GM12878 (cell line): Measurements from ENCODE around the gene LINGO1. TPM values are rescaled to one million over a fixed set of nuclear protein-coding genes. Genes with fewer than 3 reads are reported as not detected.

Source experiments
- ATAC-seq: fragments of 200-7000 bp; cut with Tn5 transposase; 3 replicates; pipeline ENCODE4 v1.9.1; 2020; ENCODE audit warnings: mild to moderate bottlenecking, moderate library complexity
- BruUV-seq: library from RNA; stranded (reverse); fragments of 400-500 nt; replicated peaks from 2 replicates; lab custom pipeline; 2021; lab: Mats Ljungman, UMichigan
- CTCF ChIA-PET: fragments of 300-600 bp; sonication (Branson Sonifier 250); formaldehyde crosslinking; extraction: SDS; loops from one replicate; lab custom pipeline; 2021; ENCODE audit warnings: inconsistent platforms; lab: Yijun Ruan, JAX
- POLR2A ChIA-PET: fragments of 350-600 bp; formaldehyde crosslinking; extraction: SDS; loops from one replicate; lab custom pipeline; 2021; ENCODE audit warnings: inconsistent platforms; lab: Charles Lee
- RAD21 ChIA-PET: fragments of 300-600 bp; sonication (Branson Sonifier 250); formaldehyde crosslinking; loops from one replicate; lab custom pipeline; 2023; ENCODE audit warnings: antibody characterized with exemption; ENCODE audit not compliant: unreplicated experiment; lab: Charles Lee
- SMC1A ChIA-PET: fragments of 300-600 bp; sonication (Branson Sonifier 250); formaldehyde crosslinking; loops from one replicate; lab custom pipeline; 2023; ENCODE audit not compliant: unreplicated experiment, uncharacterized antibody; lab: Charles Lee
- DNase-seq: peaks from one replicate; pipeline ENCODE4 v3.0.0-alpha.2; 2011; ENCODE audit warnings: low read depth, low spot score
- FAIRE-seq: peaks from 3 replicates; lab custom pipeline; 2011; peaks lifted over from hg19 to GRCh38; lab: Jason Lieb, UNC
- H2AFZ ChIP-seq: 2 replicates; pipeline ENCODE4 v1.6.0; 2011; ENCODE audit warnings: low read depth, low read length, control low read depth; ENCODE audit not compliant: control insufficient read depth
- H3K27ac ChIP-seq: 2 replicates; pipeline ENCODE4 v1.5.1; 2011; ENCODE audit warnings: control low read depth; ENCODE audit not compliant: control insufficient read depth, insufficient read depth
- H3K27me3 ChIP-seq, 2 experiments: replicated peaks in 1 of 2; 2 replicates each; pipeline versions ENCODE4 v1.6.0 to v1.6.1; 2011; ENCODE audit warnings: low read length in 1 of 2; ENCODE audit not compliant: control insufficient read depth in 2 of 2, insufficient read depth in 2 of 2
- H3K36me3 ChIP-seq, 2 experiments: 2 replicates each; pipeline ENCODE4 v1.5.1; 2011; ENCODE audit warnings: low read length in 1 of 2; ENCODE audit not compliant: control insufficient read depth in 2 of 2, insufficient read depth in 2 of 2
- H3K4me1 ChIP-seq: 2 replicates; pipeline ENCODE4 v1.6.1; 2011; ENCODE audit warnings: mild to moderate bottlenecking, low read length, moderate library complexity, mixed read lengths; ENCODE audit not compliant: control insufficient read depth, insufficient read depth
- H3K4me2 ChIP-seq: 2 replicates; pipeline ENCODE4 v1.6.0; 2011; ENCODE audit warnings: control low read depth; ENCODE audit not compliant: control insufficient read depth, insufficient read depth
- H3K4me3 ChIP-seq: fragments of 200-600 bp; sonication (generic); 2 replicates; pipeline ENCODE4 v1.5.1; 2016
- H3K79me2 ChIP-seq: 2 replicates; pipeline ENCODE4 v1.6.0; 2011; ENCODE audit warnings: low read length; ENCODE audit not compliant: control insufficient read depth, insufficient read depth
- H3K9ac ChIP-seq: 2 replicates; pipeline ENCODE4 v1.8.0; 2011; ENCODE audit warnings: low read length, control low read depth, mixed read lengths; ENCODE audit not compliant: control insufficient read depth, insufficient read depth
- H3K9me3 ChIP-seq: replicated peaks from 3 replicates; pipeline ENCODE4 v1.5.1; 2011; ENCODE audit warnings: mild to moderate bottlenecking, low read length; ENCODE audit not compliant: control insufficient read depth, insufficient read depth
- H4K20me1 ChIP-seq: 2 replicates; pipeline ENCODE4 v1.6.0; 2011; ENCODE audit not compliant: control insufficient read depth, insufficient read depth
- ASH2L ChIP-seq: fragments of 300-600, 200-600 bp; sonication (generic); IDR thresholded peaks from 2 replicates; pipeline ENCODE4 v1.6.1; 2017; ENCODE audit warnings: low read depth, mild to moderate bottlenecking, borderline replicate concordance
- BHLHE40 ChIP-seq, 2 experiments: fragments of 450-650 bp in 1 of 2; IDR thresholded peaks; 2 replicates each; pipeline ENCODE4 v1.6.1; 2011 to 2017; ENCODE audit warnings: low read depth in 2 of 2, borderline replicate concordance in 1 of 2, improper control_type of control experiment in 1 of 2, low read length in 1 of 2, mild to moderate bottlenecking in 1 of 2
- NFIC ChIP-seq: IDR thresholded peaks from 2 replicates; pipeline ENCODE4 v1.6.1; 2012; ENCODE audit warnings: low read depth, mild to moderate bottlenecking, inconsistent platforms, low read length, moderate library complexity
- ZNF217 ChIP-seq: fragments of 450-650 bp; IDR thresholded peaks from 2 replicates; pipeline ENCODE4 v1.6.1; 2017; ENCODE audit warnings: antibody characterized with exemption, mild to moderate bottlenecking
- ZNF274 ChIP-seq: IDR thresholded peaks from one replicate; pipeline ENCODE4 v1.8.0; 2011; ENCODE audit not compliant: insufficient read length, insufficient read depth
- WGBS: methylation state at CpG from one replicate; pipeline ENCODE4 v1.1.6; 2016; ENCODE audit warnings: low lambda C conversion rate; ENCODE audit not compliant: insufficient replicate concordance, insufficient coverage; ENCODE audit errors: missing lambda C conversion rate; 5-methylcytosine and 5-hydroxymethylcytosine counted together
- in situ Hi-C: fragments of 300-500 bp; cut with MboI; formaldehyde crosslinking; loops from 9 replicates; pipeline ENCODE4 v1.14.3; 2018; ENCODE audit warnings: mixed read lengths
- intact Hi-C: fragments of 100-400 bp; cut with micrococcal nuclease; formaldehyde crosslinking; loops from one replicate; pipeline ENCODE4 v1.14.2; 2022; ENCODE audit not compliant: unreplicated experiment
- polyA plus RNA-seq, 11 experiments: library from polyadenylated mRNA; depleted of rRNA in 4 of 11; unstranded in 6 of 11; stranded (reverse) in 5 of 11; fragments of >200 nt; fragmentation: Nextera tagmentation in 4 of 11; fragmentation: Illumina TruSeq in 1 of 11; extraction: Ambion mirVana in 4 of 11; extraction: Trizol in 1 of 11; gene quantifications; 1 replicate in 1 of 11; 2 replicates in 10 of 11; pipeline versions ENCODE4 v1.2.1 to v1.2.3, GENCODE V29; 2011 to 2016; ENCODE audit warnings: inconsistent platforms in 2 of 11, missing spikeins in 2 of 11, low read depth in 1 of 11
- total RNA-seq, 4 experiments: library from RNA; depleted of rRNA in 3 of 4; stranded (reverse); fragments of >200 nt in 3 of 4; fragmentation: Illumina TruSeq in 1 of 4; extraction: Trizol in 1 of 4; gene quantifications; 2 replicates each; pipeline versions ENCODE4 v1.2.1 to v1.2.3, GENCODE V29; 2013 to 2021
- TF ChIP-seq, protein P1 (sequence below): fragments of 450-650 bp; IDR thresholded peaks from 2 replicates; pipeline ENCODE4 v1.6.1; 2017; ENCODE audit warnings: low read depth, mild to moderate bottlenecking, moderate library complexity

Gene LINGO1
- total and polyA plus RNA-seq, 10 of the 15 experiments (the other 5 are each of a cell fraction or from before 2014, with no cell fraction given): 0.04 to 3.9 (median 0.17) TPM; not detected in 6

DNA sequence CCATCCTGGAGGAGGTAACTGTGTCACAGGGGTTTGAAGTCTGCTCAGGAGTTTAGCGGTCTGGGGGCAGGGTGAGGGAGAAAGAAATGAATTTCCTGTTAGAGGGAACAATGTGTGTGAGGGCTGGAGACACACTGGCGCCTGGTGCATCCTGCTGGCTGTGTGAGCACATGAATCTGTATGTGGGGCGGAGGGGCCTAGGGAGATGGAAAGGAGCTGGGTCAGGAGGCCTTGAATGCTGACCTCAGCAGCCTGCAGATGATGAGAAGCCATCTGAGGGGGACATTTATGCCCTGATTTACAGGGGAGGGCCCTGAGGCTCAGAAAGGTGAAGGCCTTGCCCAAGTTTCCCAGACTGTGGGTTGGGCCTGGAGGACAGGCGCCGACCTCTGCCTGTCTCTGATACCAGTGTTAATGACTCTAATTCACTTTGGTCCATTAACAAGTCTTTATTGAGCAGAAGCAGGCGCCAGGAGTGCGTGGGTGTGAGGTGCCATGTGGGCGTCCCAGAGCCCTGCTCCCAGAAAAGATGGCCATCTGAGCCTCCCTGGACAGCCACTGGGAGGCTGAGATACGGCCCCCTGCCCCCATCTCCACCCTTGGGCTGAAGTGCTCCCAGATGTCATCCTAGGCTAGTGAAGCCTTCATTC is 34.8 kb downstream of the LINGO1 start:
- POLR2A ChIA-PET: no interaction called here
- Histone ChIP-seq H3K4me2 (no peak overlapping the region), H3K4me3 (no peak overlapping the region), H3K27me3 (no peaks in the 10 kb centered on the region), H4K20me1 (no peaks in the 10 kb centered on the region), H3K36me3 (no peaks in the 10 kb centered on the region), H3K79me2 (no peaks in the 10 kb centered on the region)
- no peak for DNase-seq
- CTCF ChIA-PET: no interaction called here
- TF ChIP-seq NFIC: no peak
- no peak for TF ChIP-seq ZNF274
- TF ChIP-seq BHLHE40 (IDR thresholded peaks at IDR 0.05; ENCODE audit: borderline replicate concordance in 1 of 2, low read depth in 2 of 2, low read length in 1 of 2): no peak
- TF ChIP-seq, protein P1, sequence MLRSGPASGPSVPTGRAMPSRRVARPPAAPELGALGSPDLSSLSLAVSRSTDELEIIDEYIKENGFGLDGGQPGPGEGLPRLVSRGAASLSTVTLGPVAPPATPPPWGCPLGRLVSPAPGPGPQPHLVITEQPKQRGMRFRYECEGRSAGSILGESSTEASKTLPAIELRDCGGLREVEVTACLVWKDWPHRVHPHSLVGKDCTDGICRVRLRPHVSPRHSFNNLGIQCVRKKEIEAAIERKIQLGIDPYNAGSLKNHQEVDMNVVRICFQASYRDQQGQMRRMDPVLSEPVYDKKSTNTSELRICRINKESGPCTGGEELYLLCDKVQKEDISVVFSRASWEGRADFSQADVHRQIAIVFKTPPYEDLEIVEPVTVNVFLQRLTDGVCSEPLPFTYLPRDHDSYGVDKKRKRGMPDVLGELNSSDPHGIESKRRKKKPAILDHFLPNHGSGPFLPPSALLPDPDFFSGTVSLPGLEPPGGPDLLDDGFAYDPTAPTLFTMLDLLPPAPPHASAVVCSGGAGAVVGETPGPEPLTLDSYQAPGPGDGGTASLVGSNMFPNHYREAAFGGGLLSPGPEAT: no peak
- TF ChIP-seq ZNF217: no peak
- no peak for TF ChIP-seq ASH2L
- TF ChIP-seq, all 136 proteins: peak for 0
- intact Hi-C loops (no loop called here), in situ Hi-C loops (no loop called here)
- Histone ChIP-seq H3K9me3 (no peaks in the 10 kb centered on the region), H3K27ac (no peak overlapping the region), H3K4me1 (no peaks in the 10 kb centered on the region), H2AFZ (no peak overlapping the region), H3K9ac (no peak overlapping the region)
- no peak for ATAC-seq
- FAIRE-seq: no peak
- RAD21 ChIA-PET: no interaction called here
- SMC1A ChIA-PET: no interaction called here
- no TSS peak for BruUV-seq
- 52% methylated on average over 9 of the region's 9 CpGs for WGBS
